WTC11 (cell line): Measurements from ENCODE around the gene UTP11. TPM values are rescaled to one million over a fixed set of nuclear protein-coding genes. Genes with fewer than 3 reads are reported as not detected.

ENCODE experiments used
- ATAC-seq: fragments of 200-7000 bp; cut with Tn5 transposase; 2 replicates; pipeline ENCODE4 v1.10.0; 2021; ENCODE audit warnings: mild to moderate bottlenecking, moderate library complexity
- CTCF ChIA-PET: fragments of 300-600 bp; sonication (Branson Sonifier 250); formaldehyde crosslinking; loops from one replicate; lab custom pipeline; 2021; ENCODE audit warnings: antibody characterized with exemption; lab: Charles Lee
- POLR2A ChIA-PET: fragments of 350-600 bp; sonication (Branson Sonifier 250); formaldehyde crosslinking; loops from one replicate; lab custom pipeline; 2021; ENCODE audit warnings: antibody characterized with exemption; lab: Charles Lee
- DNase-seq: peaks from one replicate; pipeline ENCODE4 v3.0.0; 2021; ENCODE audit warnings: low spot score
- H3K27ac Mint-ChIP-seq: 2 replicates; pipeline ENCODE4 v1.8.0; 2021; ENCODE audit warnings: mixed read lengths
- H3K27me3 Mint-ChIP-seq: 2 replicates; pipeline ENCODE4 v1.8.0; 2021; ENCODE audit warnings: low read depth, mild to moderate bottlenecking, moderate library complexity, mixed read lengths
- H3K36me3 Mint-ChIP-seq: 2 replicates; pipeline ENCODE4 v1.8.0; 2021; ENCODE audit warnings: mixed read lengths
- H3K4me1 Mint-ChIP-seq: 2 replicates; pipeline ENCODE4 v1.8.0; 2022; ENCODE audit warnings: mixed read lengths
- H3K4me3 Mint-ChIP-seq: 2 replicates; pipeline ENCODE4 v1.8.0; 2021; ENCODE audit warnings: mild to moderate bottlenecking, moderate library complexity, mixed read lengths
- H3K9me3 Mint-ChIP-seq: 2 replicates; pipeline ENCODE4 v1.8.0; 2021; ENCODE audit warnings: mixed read lengths
- AFF4 ChIP-seq: sonication (generic); formaldehyde crosslinking; IDR thresholded peaks from 2 replicates; pipeline ENCODE4 v1.8.1; 2023; ENCODE audit warnings: mild to moderate bottlenecking, missing genetic modification reagents, borderline replicate concordance
- ARID4B ChIP-seq: sonication (generic); formaldehyde crosslinking; IDR thresholded peaks from 2 replicates; pipeline ENCODE4 v1.8.0; 2023; ENCODE audit warnings: missing genetic modification reagents, mild to moderate bottlenecking, borderline replicate concordance
- ATF2 ChIP-seq: sonication (generic); formaldehyde crosslinking; IDR thresholded peaks from 2 replicates; pipeline ENCODE4 v1.8.1; 2022; ENCODE audit warnings: low read depth, missing genetic modification reagents, borderline replicate concordance
- CREB1 ChIP-seq: sonication (generic); formaldehyde crosslinking; IDR thresholded peaks from 2 replicates; pipeline ENCODE4 v1.8.0; 2023; ENCODE audit warnings: mild to moderate bottlenecking, missing genetic modification reagents
- ETV6 ChIP-seq: sonication (generic); formaldehyde crosslinking; IDR thresholded peaks from 2 replicates; pipeline ENCODE4 v1.8.1; 2022; ENCODE audit warnings: mild to moderate bottlenecking, missing genetic modification reagents
- FOXJ3 ChIP-seq: sonication (generic); formaldehyde crosslinking; IDR thresholded peaks from 2 replicates; pipeline ENCODE4 v1.9.0; 2021; ENCODE audit warnings: missing genetic modification reagents, mild to moderate bottlenecking, borderline replicate concordance
- HMGXB4 ChIP-seq: sonication (generic); formaldehyde crosslinking; IDR thresholded peaks from 2 replicates; pipeline ENCODE4 v1.8.1; 2023; ENCODE audit warnings: mild to moderate bottlenecking, moderate library complexity, missing genetic modification reagents
- IRF1 ChIP-seq: sonication (generic); formaldehyde crosslinking; IDR thresholded peaks from 2 replicates; pipeline ENCODE4 v1.8.0; 2023; ENCODE audit warnings: missing genetic modification reagents
- JUN ChIP-seq: sonication (generic); formaldehyde crosslinking; IDR thresholded peaks from 2 replicates; pipeline ENCODE4 v1.8.0; 2023; ENCODE audit warnings: mild to moderate bottlenecking, missing genetic modification reagents
- KAT7 ChIP-seq: sonication (generic); formaldehyde crosslinking; IDR thresholded peaks from 2 replicates; pipeline ENCODE4 v1.8.1; 2023; ENCODE audit warnings: missing genetic modification reagents, mild to moderate bottlenecking, borderline replicate concordance
- MAX ChIP-seq: sonication (generic); formaldehyde crosslinking; IDR thresholded peaks from 2 replicates; pipeline ENCODE4 v1.8.0; 2022; ENCODE audit warnings: mild to moderate bottlenecking, missing genetic modification reagents
- MXD4 ChIP-seq: fragments of 250-450 bp; sonication (Bioruptor Pico); IDR thresholded peaks from 2 replicates; pipeline ENCODE4 v1.8.0; 2021; ENCODE audit warnings: mild to moderate bottlenecking, moderate library complexity, borderline replicate concordance
- NR1H2 ChIP-seq: sonication (generic); formaldehyde crosslinking; IDR thresholded peaks from 2 replicates; pipeline ENCODE4 v1.9.0; 2021; ENCODE audit warnings: mild to moderate bottlenecking, moderate library complexity, missing genetic modification reagents
- OVOL2 ChIP-seq: fragments of 250-450 bp; sonication (Bioruptor Pico); IDR thresholded peaks from 2 replicates; pipeline ENCODE4 v1.9.0; 2021; ENCODE audit warnings: mild to moderate bottlenecking, borderline replicate concordance
- PREB ChIP-seq: sonication (generic); formaldehyde crosslinking; IDR thresholded peaks from 2 replicates; pipeline ENCODE4 v1.8.1; 2022; ENCODE audit warnings: mild to moderate bottlenecking, missing genetic modification reagents, moderate library complexity, borderline replicate concordance
- SOX15 ChIP-seq: fragments of 250-450 bp; sonication (Bioruptor Pico); IDR thresholded peaks from 2 replicates; pipeline ENCODE4 v1.9.0; 2021; ENCODE audit warnings: mild to moderate bottlenecking
- TCF7 ChIP-seq: sonication (generic); formaldehyde crosslinking; IDR thresholded peaks from 2 replicates; pipeline ENCODE4 v1.8.0; 2022; ENCODE audit warnings: mild to moderate bottlenecking, low read depth, missing genetic modification reagents, moderate library complexity
- ZNF121 ChIP-seq: sonication (generic); formaldehyde crosslinking; IDR thresholded peaks from 2 replicates; pipeline ENCODE4 v1.8.0; 2023; ENCODE audit warnings: missing genetic modification reagents
- ZNF219 ChIP-seq: sonication (generic); formaldehyde crosslinking; IDR thresholded peaks from 2 replicates; pipeline ENCODE4 v1.8.0; 2023; ENCODE audit warnings: missing genetic modification reagents, mild to moderate bottlenecking, borderline replicate concordance
- ZNF232 ChIP-seq: sonication (generic); formaldehyde crosslinking; IDR thresholded peaks from 2 replicates; pipeline ENCODE4 v1.8.0; 2022; ENCODE audit warnings: mild to moderate bottlenecking, missing genetic modification reagents
- ZNF317 ChIP-seq: sonication (generic); formaldehyde crosslinking; IDR thresholded peaks from 2 replicates; pipeline ENCODE4 v1.8.1; 2023; ENCODE audit warnings: low read depth, mild to moderate bottlenecking, moderate library complexity, missing genetic modification reagents, borderline replicate concordance
- total RNA-seq: library from RNA; stranded (reverse); gene quantifications from 3 replicates; pipeline ENCODE4 v1.2.3, GENCODE V29; 2021

The UTP11 gene
- total RNA-seq, 1 experiment from 2014 or later: 42.2 TPM

GRCh38 chr1:38059635-38060250, 47.2 kb downstream of the UTP11 start:
- Mint-ChIP-seq H3K4me1 (peaks cover 33% of the 10 kb centered on the region), H3K9me3 (no peaks in the 10 kb centered on the region), H3K27ac (peak overlapping the region; percentile 3; the same call in 1 of the 2 replicates), H3K27me3 (no peaks in the 10 kb centered on the region; the same call in 1 of the 2 replicates), H3K4me3 (no peak overlapping the region), H3K36me3 (no peaks in the 10 kb centered on the region)
- TF ChIP-seq MXD4 (CRISPR knock-in tag) (no peak), JUN (no peak), CREB1 (no peak), SOX15 (no peak), AFF4 (CRISPR knock-in tag) (no peak), MAX (no peak)
- no peak for DNase-seq
- POLR2A ChIA-PET: no interaction called here
- CTCF ChIA-PET: interaction anchor here (0.6 to 3.1 kb wide), 3 partner anchors 12 to 29 kb away, joined by 3 to 18 read pairs (median 3); partner anchors contain the start of gene POU3F1
- no peak for ATAC-seq

- Mint-ChIP-seq H3K4me1 (peaks cover 33% of the 10 kb centered on the region), H3K9me3 (no peaks in the 10 kb centered on the region), H3K27ac (no peak overlapping the region), H3K27me3 (no peaks in the 10 kb centered on the region; the same call in 1 of the 2 replicates), H3K4me3 (no peak overlapping the region), H3K36me3 (no peaks in the 10 kb centered on the region)
- ATAC-seq (no peak), DNase-seq (no peak)
- ChIA-PET POLR2A (no interaction called here), CTCF (interaction anchor here (0.6 to 3.1 kb wide), 3 partner anchors 12 to 28 kb away, joined by 3 to 18 read pairs (median 3); partner anchors contain the start of gene POU3F1)
- TF ChIP-seq ZNF232: no peak
- TF ChIP-seq PREB (CRISPR knock-in tag): no peak
- TF ChIP-seq IRF1 (CRISPR knock-in tag): no peak
- no peak for TF ChIP-seq FOXJ3 (CRISPR knock-in tag)
- no peak for TF ChIP-seq NR1H2 (CRISPR knock-in tag)
- no peak for TF ChIP-seq KAT7 (CRISPR knock-in tag)
- no peak for TF ChIP-seq ATF2 (CRISPR knock-in tag)
- no peak for TF ChIP-seq ZNF121 (CRISPR knock-in tag)
- TF ChIP-seq ZNF219 (CRISPR knock-in tag): no peak
- TF ChIP-seq HMGXB4 (CRISPR knock-in tag): no peak
- TF ChIP-seq TCF7 (CRISPR knock-in tag): no peak
- no peak for TF ChIP-seq ARID4B (CRISPR knock-in tag)
- no peak for TF ChIP-seq MXD4 (CRISPR knock-in tag)
- no peak for TF ChIP-seq OVOL2
- no peak for TF ChIP-seq ETV6 (CRISPR knock-in tag)
- no peak for TF ChIP-seq ZNF317 (CRISPR knock-in tag)
Observed at GRCh38 chr1:38060498-38060897, 48.0 kb downstream of the UTP11 start.
